ENCODE results near the gene CACNA1I.

GRCh38 chr22:39635719-39636118 lies 65.2 kb downstream of the CACNA1I start:
- TF ChIP-seq POLR2A (IDR thresholded peaks at IDR 0.05; ENCODE audit: control extremely low read depth in 1 of 2, low read depth in 2 of 2, low read length in 2 of 2) (no peak), CTCF (IDR thresholded peaks at IDR 0.05; ENCODE audit: control extremely low read depth in 1 of 3, insufficient read depth in 1 of 3, low read depth in 1 of 3, low read length in 3 of 3) (no peak), EZH2 (IDR thresholded peaks at IDR 0.05; ENCODE audit: low read depth, low read length, severe bottlenecking) (no peak), CREB1 (IDR thresholded peaks at IDR 0.05) (no peak), USF2 (IDR thresholded peaks at IDR 0.05; ENCODE audit: low read length) (no peak), YY1 (IDR thresholded peaks at IDR 0.05; ENCODE audit: low read depth, low read length) (no peak)
